ENCODE measurements around the gene POLL. TPM values are rescaled to one million over a fixed set of nuclear protein-coding genes. Genes with fewer than 3 reads are reported as not detected.

POLL gene
- total RNA-seq, 1 experiment from 2014 or later = 14.0 TPM

- DNase-seq (ENCODE audit: low read depth) = no peak
Observed at GRCh38 chr10:101573885-101574753, 13.9 kb downstream of the POLL start.

- no peak for DNase-seq (ENCODE audit: low read depth)
Observed at GRCh38 chr10:101572785-101573184, 15.3 kb downstream of the POLL start.

- DNase-seq (ENCODE audit: low read depth) = no peak
Observed at GRCh38 chr10:101572126-101572525, 15.9 kb downstream of the POLL start.

GRCh38 chr10:101571271-101571925, 16.7 kb downstream of the POLL start:
- DNase-seq (ENCODE audit: low read depth) = no peak

- DNase-seq (ENCODE audit: low read depth) = no peak
Observed at GRCh38 chr10:101570428-101571270, 17.4 kb downstream of the POLL start.

GRCh38 chr10:101569622-101570427, 18.2 kb downstream of the POLL start:
- peak; percentile 54 for DNase-seq (ENCODE audit: low read depth)

- DNase-seq (ENCODE audit: low read depth) = no peak
Observed at GRCh38 chr10:101569323-101569621, 18.8 kb downstream of the POLL start.

- no peak for DNase-seq (ENCODE audit: low read depth)
Observed at GRCh38 chr10:101568054-101568745, 19.9 kb downstream of the POLL start.

- no peak for DNase-seq (ENCODE audit: low read depth)
Observed at GRCh38 chr10:101567165-101568006, 20.7 kb downstream of the POLL start.

- DNase-seq (ENCODE audit: low read depth) = no peak
Observed at GRCh38 chr10:101566333-101567164, 21.5 kb downstream of the POLL start.

GRCh38 chr10:101565936-101566332, 22.1 kb downstream of the POLL start:
- no peak for DNase-seq (ENCODE audit: low read depth)

- no peak for DNase-seq (ENCODE audit: low read depth)
Observed at GRCh38 chr10:101565370-101565900, 22.6 kb downstream of the POLL start.

- no peak for DNase-seq (ENCODE audit: low read depth)
Observed at GRCh38 chr10:101564490-101564991, 23.5 kb downstream of the POLL start.

- no peak for DNase-seq (ENCODE audit: low read depth)
Observed at GRCh38 chr10:101563497-101564040, 24.5 kb downstream of the POLL start.

- DNase-seq (ENCODE audit: low read depth) = no peak
Observed at GRCh38 chr10:101563007-101563406, 25.1 kb downstream of the POLL start.

GRCh38 chr10:101562231-101562630, 25.8 kb downstream of the POLL start:
- no peak for DNase-seq (ENCODE audit: low read depth)

- no peak for DNase-seq (ENCODE audit: low read depth)
Observed at GRCh38 chr10:101561068-101561915, 26.8 kb downstream of the POLL start.

All from HT1080 (cell line).